ENCODE results near the gene HRH2. TPM values are rescaled to one million over a fixed set of nuclear protein-coding genes. Genes with fewer than 3 reads are reported as not detected.
"Not testable (repeated sequence)": the region's sequence is repeated elsewhere in the genome, so short reads cannot be mapped to it uniquely, and the experiment has no call there.

Gene HRH2
- total RNA-seq, 1 donor from 2014 or later: not detected

DNA sequence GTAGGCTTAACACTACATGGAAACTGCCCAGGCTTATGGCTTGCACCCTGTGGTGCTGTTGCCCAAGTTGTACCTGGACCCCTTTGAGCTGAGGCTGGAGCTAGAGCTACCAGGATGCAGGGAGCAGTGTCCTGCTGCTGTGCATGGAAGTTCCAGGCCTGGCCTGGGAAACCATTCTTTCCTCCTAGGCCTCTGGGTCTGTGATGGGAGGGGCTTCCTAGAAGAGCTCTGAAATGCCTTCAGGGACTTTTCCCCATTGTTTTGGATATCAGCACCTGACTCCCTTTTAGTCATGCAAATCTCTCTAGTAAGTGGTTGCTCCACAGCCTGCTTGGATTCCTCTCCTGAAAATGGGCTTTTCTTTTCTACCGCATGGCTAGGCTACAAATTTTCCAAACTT is 7.9 kb upstream of the HRH2 start:
- DNase-seq: no peak

- not testable (repeated sequence) for DNase-seq
Measured at GRCh38 chr5:175650430-175651205, 7.3 kb upstream of the HRH2 start.

DNA sequence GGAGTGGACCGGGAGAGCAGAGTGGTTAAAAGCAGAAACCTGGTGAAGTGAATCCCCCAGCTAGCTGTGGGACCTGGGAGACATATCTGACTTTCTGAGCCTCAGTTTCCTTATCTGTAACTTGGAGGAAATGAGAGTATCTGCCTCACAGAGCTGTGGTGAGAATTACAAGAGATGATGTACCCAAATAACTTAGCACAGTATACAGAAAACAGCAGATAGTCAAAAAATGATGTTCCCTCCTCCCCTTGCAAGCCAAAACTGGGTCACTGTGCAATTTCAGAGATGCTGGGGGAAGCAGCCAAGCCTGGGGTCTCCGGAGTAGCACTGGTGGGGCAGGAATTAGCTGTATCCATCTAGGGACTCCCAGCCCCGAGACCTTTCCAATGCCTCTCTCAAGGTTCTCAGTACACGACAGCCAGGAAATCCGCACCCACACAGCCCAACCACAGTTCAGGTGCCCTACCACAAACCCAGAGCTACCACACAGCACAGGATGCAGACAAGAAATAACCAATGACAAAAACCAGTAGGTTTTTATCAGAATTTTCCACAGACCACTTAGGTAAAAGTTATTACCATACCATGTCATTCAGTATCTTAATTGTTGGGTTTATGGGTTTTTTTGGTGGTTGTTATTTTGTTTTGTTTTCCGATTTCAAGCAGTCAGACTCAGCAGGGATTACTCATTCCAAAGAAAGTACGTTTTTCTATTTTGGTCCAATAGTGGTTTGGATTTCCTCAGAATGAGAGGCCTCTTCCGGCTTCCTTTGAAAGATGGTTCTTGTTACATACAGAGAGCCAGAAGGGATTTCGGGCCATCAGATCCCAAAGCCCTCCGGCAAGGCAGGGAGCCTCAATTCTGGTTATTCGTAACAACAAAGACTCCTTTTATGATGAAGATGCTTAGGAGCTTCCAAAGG is 4.9 kb upstream of the HRH2 start:
- no peak for DNase-seq

GRCh38 chr5:175653763-175654162 is 4.1 kb upstream of the HRH2 start:
- DNase-seq: no peak

DNA sequence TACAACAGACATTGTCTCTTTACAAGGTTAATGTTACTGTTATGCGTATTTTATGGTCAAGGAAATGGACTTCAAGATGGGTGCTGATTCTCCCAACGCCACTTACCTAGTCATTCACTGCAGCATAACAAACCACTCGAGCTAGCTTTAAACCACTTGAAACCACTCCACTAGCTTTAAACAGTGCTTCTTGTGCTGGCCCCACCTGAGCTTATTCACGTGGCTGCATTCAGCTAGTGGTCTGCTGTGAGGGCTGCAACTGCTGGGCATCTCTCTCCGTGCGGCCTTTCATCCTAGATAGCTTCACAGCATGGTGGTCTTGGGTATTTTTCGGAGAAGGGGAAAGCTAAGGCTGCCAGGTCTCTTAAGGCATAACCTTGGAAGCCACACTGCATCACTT is 3.5 kb upstream of the HRH2 start:
- no peak for DNase-seq

GRCh38 chr5:175654807-175655206 is 3.1 kb upstream of the HRH2 start:
- DNase-seq: no peak

DNA sequence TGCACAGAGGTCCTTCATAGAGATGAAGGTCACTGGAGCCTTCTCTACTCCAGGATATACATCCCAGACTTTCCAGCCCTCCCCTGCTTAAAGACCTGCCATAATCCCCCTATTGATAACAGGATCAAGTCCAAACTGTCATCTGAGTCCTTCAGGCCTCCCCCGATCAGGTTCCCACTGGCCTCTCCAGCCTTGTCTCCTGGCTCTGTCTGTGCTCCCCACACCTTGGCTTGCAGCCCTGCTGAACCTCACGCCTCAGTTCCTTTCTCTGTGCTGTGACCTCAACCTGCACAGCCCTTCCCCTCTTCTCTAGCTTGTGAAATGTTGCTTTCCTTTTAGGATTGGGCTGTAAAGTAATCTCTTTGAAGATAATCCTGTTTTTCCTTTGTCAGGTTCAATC is 2.5 kb upstream of the HRH2 start:
- no peak for DNase-seq

DNA sequence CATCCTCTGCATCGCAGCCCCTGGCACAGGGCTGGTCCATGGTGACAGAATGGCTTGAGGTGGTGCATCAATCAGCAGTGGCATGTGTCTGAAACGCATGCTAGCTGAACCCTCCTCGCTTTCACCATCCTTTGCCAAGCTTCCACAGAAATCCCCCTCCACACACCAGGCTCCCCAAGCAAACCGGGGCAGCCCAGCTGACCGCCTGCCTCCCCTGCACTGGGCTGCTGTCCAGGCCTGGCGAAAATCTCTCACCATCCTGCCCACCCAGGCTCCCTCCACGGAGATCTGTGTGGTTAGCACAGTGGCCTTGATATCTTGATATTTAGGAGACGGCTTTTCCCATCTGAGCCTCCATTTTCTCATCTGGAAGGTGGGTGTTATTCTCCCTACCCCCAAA is 905 bp upstream of the HRH2 start:
- no peak for DNase-seq

DNA sequence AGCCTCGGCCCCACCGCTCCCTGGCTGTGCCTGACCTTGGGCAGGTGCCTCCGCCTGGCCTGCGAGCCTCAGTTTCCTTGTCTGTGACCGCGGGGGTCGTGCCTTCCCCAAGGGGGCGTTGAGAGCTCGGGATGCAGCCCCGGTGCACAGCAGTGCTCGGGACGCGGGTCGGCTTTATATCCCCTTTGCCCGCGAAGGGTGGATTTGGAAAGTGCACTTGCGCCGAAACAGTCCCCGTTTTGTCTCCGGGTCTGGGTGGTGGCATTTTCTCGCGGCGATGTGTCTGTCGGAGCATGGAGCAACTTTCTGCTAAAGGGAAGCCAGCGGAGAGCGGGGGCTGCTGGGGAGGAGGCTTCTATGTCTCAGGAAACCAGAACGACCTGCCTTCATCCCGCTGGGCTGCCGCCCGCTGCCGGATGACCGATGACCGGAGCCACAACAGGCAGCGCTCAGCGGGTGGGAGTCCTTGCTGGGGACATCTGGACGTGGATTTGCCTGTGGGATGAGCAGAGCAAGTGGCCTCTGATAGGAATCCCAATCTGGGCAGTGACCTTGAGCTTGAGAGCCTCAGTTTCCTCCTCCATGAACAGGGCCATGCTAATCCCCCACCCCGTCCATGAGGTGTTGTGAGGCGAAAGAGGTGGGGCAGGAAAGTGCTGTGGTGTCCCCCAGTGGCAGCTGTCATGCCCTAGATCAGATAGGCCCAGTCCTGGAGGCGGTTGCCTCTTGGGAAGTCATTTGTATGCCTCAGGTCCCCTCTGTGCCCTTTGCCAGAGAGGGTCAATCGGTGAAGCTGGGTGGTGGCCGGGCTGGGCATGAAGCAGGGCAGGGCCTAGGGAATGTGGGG is 651 bp downstream of the HRH2 start:
- no peak for DNase-seq

- peak; percentile 9 for DNase-seq
Measured at GRCh38 chr5:175659546-175660253, 1.8 kb downstream of the HRH2 start.

- DNase-seq: no peak
Measured at GRCh38 chr5:175663186-175664184, 5.6 kb downstream of the HRH2 start.

- DNase-seq: no peak
Measured at GRCh38 chr5:175664723-175665122, 6.9 kb downstream of the HRH2 start.

- DNase-seq: no peak
Measured at GRCh38 chr5:175666216-175666615, 8.3 kb downstream of the HRH2 start.

GRCh38 chr5:175668006-175668405 is 10.1 kb downstream of the HRH2 start:
- no peak for DNase-seq

DNA sequence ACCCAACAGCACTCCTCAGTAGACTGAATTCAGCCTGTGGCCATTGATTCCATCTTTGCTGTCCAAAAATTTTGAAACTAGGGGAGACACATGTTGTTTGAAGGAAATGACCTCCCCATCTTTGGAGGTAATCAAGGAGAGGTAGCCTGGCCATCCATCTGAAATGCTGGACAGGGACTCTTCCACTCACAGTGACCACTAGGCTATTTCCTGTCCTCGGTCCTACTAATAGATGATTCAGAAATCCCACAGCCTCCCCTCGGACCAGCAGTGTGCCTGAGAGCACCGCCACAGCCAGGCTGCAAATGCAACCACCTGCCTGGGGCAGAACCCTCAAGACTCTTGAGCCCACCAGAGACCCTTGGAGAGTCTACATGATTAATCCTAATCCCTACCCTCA is 12.5 kb downstream of the HRH2 start:
- DNase-seq: no peak

DNA sequence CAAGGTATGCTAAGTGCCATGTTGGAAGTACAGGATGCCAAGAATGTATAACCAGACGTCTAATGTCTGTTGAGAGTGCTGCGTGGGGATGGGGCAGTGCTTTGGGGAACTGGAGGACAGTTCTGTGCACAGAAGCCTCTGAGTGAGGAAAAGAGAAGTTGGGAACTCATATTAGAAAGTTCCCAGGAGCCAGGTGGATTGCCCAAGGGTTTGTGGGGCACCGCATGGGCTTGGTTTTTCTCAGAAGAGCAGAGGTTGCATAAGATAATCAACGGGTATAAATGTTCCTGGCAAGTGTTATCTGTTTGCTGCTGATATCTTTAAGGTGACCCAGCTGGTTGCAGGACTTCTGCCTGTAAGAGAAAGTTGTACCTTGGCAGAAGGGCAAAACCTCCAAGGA is 13.1 kb downstream of the HRH2 start:
- no peak for DNase-seq

DNA sequence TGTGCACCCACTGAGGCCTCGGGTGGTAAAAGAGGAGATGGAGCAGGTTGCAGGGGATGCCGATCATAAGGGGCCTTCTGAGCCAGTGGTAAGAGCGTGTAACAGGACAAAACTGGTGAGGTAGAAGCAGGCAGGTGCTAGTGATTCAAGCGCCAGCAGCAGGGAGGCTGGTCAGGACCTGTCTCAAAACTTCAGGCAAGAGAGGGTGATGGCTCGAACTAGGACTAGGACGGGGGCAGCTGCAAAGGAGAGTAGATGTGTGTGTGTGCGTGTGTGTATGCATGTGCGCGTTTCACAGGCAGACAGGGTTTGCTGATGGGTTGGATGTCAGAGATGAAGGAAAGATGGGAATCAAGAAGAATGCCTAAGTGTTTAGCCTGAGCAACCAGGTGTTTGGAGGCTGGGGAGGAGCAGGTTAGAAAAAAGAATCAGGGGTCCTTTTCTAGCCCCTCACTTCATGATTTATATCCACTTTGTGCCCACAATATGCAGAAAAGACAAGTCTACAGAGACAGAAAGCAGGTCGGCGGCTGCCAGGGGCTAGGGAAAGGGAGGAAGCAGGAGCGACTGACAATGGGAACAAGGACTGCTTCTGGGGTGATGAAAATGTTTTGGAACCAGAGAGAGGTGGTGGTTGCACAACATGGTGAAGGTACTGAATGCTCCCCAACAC is 15.2 kb downstream of the HRH2 start:
- no peak for DNase-seq

DNA sequence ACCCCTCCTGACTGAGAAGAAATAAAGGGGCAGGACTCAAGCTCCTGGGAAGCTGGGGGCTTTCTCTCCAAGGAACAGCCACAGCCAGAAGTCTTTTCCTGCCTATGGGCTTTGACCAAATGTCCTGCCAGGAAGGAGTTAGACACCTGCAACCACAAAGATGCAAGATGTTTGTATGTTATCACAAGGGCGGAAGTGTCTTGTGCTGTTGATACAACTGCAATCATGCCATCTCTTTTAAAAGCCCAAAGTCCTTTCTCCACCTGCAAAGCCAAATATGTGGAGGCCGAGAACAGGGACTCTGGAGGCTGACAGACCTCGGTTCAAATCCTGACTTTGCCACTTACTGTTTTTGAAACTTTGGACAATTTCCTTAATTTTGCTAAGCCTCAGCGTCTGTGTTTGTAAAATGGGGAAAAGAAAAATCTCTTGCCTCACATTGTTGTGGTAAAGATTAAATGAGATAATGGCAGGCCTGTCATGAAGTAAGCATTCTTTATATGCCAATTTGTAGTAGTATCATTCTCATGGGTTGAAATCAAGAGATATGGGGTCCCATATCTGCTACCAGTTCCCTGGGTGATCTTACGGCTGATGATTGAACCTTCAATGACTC is 17.0 kb downstream of the HRH2 start:
- no peak for DNase-seq

- no peak for DNase-seq
Measured at GRCh38 chr5:175675873-175676272, 18.0 kb downstream of the HRH2 start.

DNA sequence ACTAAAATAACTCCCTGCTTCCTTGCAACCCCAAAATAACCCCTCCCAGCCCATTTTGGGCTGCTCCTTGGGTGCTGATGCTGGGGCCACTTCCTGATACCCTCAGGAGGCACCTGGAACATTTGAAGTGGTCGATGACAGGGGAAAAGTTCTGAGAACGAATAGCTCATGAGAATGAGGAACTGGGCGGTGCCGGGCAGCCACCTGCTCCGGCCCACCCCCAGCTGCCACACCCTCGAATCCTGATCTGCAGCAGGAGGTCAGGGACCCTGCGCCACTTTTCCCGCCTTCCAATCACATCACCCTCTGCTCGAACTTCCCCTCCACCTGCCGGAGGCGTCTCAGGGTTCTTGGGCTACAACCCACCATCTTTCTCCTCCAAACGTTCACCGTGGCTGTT is 19.7 kb downstream of the HRH2 start:
- DNase-seq: no peak

Measured in dermis blood vessel endothelial cell (primary cell).